KMS-11 (cell line): Measurements from ENCODE around the gene DOK3.

Experiments used
- H2AFZ ChIP-seq: fragments of 200-600 bp; sonication (generic); 2 replicates; pipeline ENCODE4 v1.6.1; 2016; ENCODE audit warnings: antibody characterized with exemption, mixed run types, low read depth
- H3K27ac ChIP-seq: fragments of 200-600 bp; sonication (generic); 2 replicates; pipeline ENCODE4 v1.6.1; 2016; ENCODE audit warnings: mild to moderate bottlenecking, mixed run types
- H3K27me3 ChIP-seq: fragments of 200-600 bp; sonication (generic); 2 replicates; pipeline ENCODE4 v1.6.1; 2017; ENCODE audit warnings: mild to moderate bottlenecking, low read depth, mixed run types, moderate library complexity; ENCODE audit not compliant: insufficient read depth
- H3K36me3 ChIP-seq: fragments of 200-600 bp; sonication (generic); 2 replicates; pipeline ENCODE4 v1.6.1; 2017; ENCODE audit warnings: mild to moderate bottlenecking, mixed run types; ENCODE audit not compliant: insufficient read depth
- H3K4me1 ChIP-seq: fragments of 200-600 bp; sonication (generic); 2 replicates; pipeline ENCODE4 v1.6.1; 2016; ENCODE audit warnings: mild to moderate bottlenecking, low read depth, mixed run types; ENCODE audit not compliant: poor library complexity, severe bottlenecking
- H3K4me2 ChIP-seq: fragments of 200-600 bp; sonication (generic); 2 replicates; pipeline ENCODE4 v1.7.0; 2016; ENCODE audit warnings: mild to moderate bottlenecking, mixed run types
- H3K4me3 ChIP-seq: fragments of 200-600 bp; sonication (generic); IDR thresholded peaks from 2 replicates; pipeline ENCODE4 v1.6.1; 2017; ENCODE audit warnings: low read depth, low read length, mixed read lengths; ENCODE audit not compliant: insufficient read depth
- H3K79me2 ChIP-seq: fragments of 200-600 bp; sonication (generic); 2 replicates; pipeline ENCODE4 v1.6.1; 2016; ENCODE audit warnings: low read depth, mixed run types; ENCODE audit not compliant: insufficient read depth
- H3K9ac ChIP-seq: fragments of 200-600 bp; sonication (generic); 2 replicates; pipeline ENCODE4 v1.6.1; 2016; ENCODE audit warnings: mild to moderate bottlenecking, mixed run types
- H4K20me1 ChIP-seq: fragments of 200-600 bp; sonication (generic); 2 replicates; pipeline ENCODE4 v1.6.1; 2016; ENCODE audit warnings: mild to moderate bottlenecking, mixed run types; ENCODE audit not compliant: insufficient read depth
- TF ChIP-seq, protein P1 (sequence below): fragments of 200-600 bp; sonication (generic); conservative IDR thresholded peaks from 2 replicates; pipeline ENCODE4 v1.6.1; 2017; ENCODE audit warnings: low read depth, mild to moderate bottlenecking, antibody characterized with exemption, low read length, moderate library complexity, mixed read lengths

Gene DOK3

GRCh38 chr5:177510567-177511053 lies 984 bp upstream of the DOK3 start:
- TF ChIP-seq, protein P1, sequence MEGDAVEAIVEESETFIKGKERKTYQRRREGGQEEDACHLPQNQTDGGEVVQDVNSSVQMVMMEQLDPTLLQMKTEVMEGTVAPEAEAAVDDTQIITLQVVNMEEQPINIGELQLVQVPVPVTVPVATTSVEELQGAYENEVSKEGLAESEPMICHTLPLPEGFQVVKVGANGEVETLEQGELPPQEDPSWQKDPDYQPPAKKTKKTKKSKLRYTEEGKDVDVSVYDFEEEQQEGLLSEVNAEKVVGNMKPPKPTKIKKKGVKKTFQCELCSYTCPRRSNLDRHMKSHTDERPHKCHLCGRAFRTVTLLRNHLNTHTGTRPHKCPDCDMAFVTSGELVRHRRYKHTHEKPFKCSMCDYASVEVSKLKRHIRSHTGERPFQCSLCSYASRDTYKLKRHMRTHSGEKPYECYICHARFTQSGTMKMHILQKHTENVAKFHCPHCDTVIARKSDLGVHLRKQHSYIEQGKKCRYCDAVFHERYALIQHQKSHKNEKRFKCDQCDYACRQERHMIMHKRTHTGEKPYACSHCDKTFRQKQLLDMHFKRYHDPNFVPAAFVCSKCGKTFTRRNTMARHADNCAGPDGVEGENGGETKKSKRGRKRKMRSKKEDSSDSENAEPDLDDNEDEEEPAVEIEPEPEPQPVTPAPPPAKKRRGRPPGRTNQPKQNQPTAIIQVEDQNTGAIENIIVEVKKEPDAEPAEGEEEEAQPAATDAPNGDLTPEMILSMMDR, result no peak
- no peaks in the 10 kb centered on the region for H3K36me3 ChIP-seq
- H3K4me1 ChIP-seq, result no peaks in the 10 kb centered on the region
- no peak overlapping the region for H3K9ac ChIP-seq
- H3K27me3 ChIP-seq, result no peaks in the 10 kb centered on the region
- H4K20me1 ChIP-seq, result no peaks in the 10 kb centered on the region
- H3K27ac ChIP-seq, result no peak overlapping the region
- H3K79me2 ChIP-seq, result 0 out of 2 replicates have a peak, but pooled peaks cover under 1% of the 10 kb centered on the region
- no peak overlapping the region for H2AFZ ChIP-seq
- H3K4me3 ChIP-seq, result no peak overlapping the region
- no peak overlapping the region for H3K4me2 ChIP-seq

DNA sequence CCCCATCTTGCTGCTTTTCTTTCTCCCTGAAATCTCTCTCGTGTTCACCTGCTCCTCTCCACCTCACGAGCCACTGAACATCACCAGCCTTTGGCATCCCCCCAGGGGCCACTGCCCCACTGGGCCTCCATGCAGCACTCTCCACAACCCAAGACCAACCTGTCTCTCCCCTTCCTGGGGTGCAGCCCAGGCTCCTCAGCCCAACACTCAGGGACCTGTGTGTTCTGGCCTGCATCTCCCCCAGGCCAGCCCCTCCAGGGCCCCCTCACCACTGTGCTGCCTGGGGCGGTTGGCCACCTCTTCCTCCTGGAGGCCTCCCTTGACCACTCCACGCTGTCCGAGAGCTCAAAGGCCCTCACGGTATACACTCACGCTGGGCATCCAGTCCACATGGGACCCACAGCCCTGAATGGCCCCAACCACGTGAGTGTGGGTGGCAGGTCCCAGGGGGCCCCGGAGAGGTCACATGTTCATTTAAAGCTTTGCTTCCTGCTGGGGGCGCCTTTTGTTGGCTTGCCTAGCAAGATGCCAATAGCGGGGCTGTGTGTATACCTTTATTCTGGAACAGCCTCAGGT lies 453 bp upstream of the DOK3 start:
- no peak overlapping the region for H3K27ac ChIP-seq

GRCh38 chr5:177508837-177509236 lies 789 bp downstream of the DOK3 start:
- TF ChIP-seq, protein P1, result no peak
- H3K9ac ChIP-seq, result no peak overlapping the region
- H3K27me3 ChIP-seq, result no peaks in the 10 kb centered on the region
- no peak overlapping the region for H3K4me2 ChIP-seq
- no peak overlapping the region for H2AFZ ChIP-seq
- no peaks in the 10 kb centered on the region for H3K36me3 ChIP-seq
- no peaks in the 10 kb centered on the region for H3K79me2 ChIP-seq
- no peak overlapping the region for H3K4me3 ChIP-seq
- no peak overlapping the region for H3K27ac ChIP-seq
- H3K4me1 ChIP-seq, result no peaks in the 10 kb centered on the region
- no peaks in the 10 kb centered on the region for H4K20me1 ChIP-seq

More for the DNA sequence above, 453 bp upstream of the DOK3 start:
- TF ChIP-seq, protein P1, result no peak
- Histone ChIP-seq H3K4me1 (no peaks in the 10 kb centered on the region), H2AFZ (no peak overlapping the region), H3K79me2 (no peaks in the 10 kb centered on the region), H4K20me1 (no peaks in the 10 kb centered on the region), H3K4me3 (no peak overlapping the region), H3K36me3 (no peaks in the 10 kb centered on the region), H3K9ac (no peak overlapping the region), H3K4me2 (no peak overlapping the region), H3K27me3 (no peaks in the 10 kb centered on the region)

GRCh38 chr5:177508221-177508611 lies 1.4 kb downstream of the DOK3 start:
- no peak overlapping the region for H3K27ac ChIP-seq
- no peaks in the 10 kb centered on the region for H4K20me1 ChIP-seq
- H3K4me2 ChIP-seq, result no peak overlapping the region
- no peak overlapping the region for H3K4me3 ChIP-seq
- TF ChIP-seq, protein P1, result no peak
- H2AFZ ChIP-seq, result no peak overlapping the region
- no peaks in the 10 kb centered on the region for H3K4me1 ChIP-seq
- H3K9ac ChIP-seq, result no peak overlapping the region
- no peaks in the 10 kb centered on the region for H3K27me3 ChIP-seq
- H3K79me2 ChIP-seq, result no peaks in the 10 kb centered on the region
- H3K36me3 ChIP-seq, result no peaks in the 10 kb centered on the region
